Activated CD4-positive, alpha-beta T cell treated with anti-CD3 and anti-CD28 coated beads, Interleukin-2, amount 50 U/mL, for 4 hours (primary cell): ENCODE measurements around the gene PLXND1.
"Not testable (repeated sequence)": the region's sequence is repeated elsewhere in the genome, so short reads cannot be mapped to it uniquely, and the experiment has no call there.

Experiments used
- DNase-seq, 2 experiments: peaks; one replicate each; pipeline ENCODE4 v3.0.0-alpha.2; 2020

Gene PLXND1

GRCh38 chr3:129519896-129520715, 86.4 kb downstream of the PLXND1 start:
- no peak for DNase-seq

- no peak for DNase-seq
These were observed 87.0 kb downstream of the PLXND1 start for GRCh38 chr3:129519449-129519848.

- no peak for DNase-seq
These were observed 87.9 kb downstream of the PLXND1 start for GRCh38 chr3:129518581-129518980.

- DNase-seq = no peak
These were observed 88.4 kb downstream of the PLXND1 start for GRCh38 chr3:129518038-129518561.

- no peak for DNase-seq
These were observed 89.0 kb downstream of the PLXND1 start for GRCh38 chr3:129517516-129517915.

GRCh38 chr3:129515821-129516432, 90.5 kb downstream of the PLXND1 start:
- DNase-seq = not testable (repeated sequence)

- not testable (repeated sequence) for DNase-seq
These were observed 91.2 kb downstream of the PLXND1 start for GRCh38 chr3:129515108-129515820.

GRCh38 chr3:129514563-129514962, 91.9 kb downstream of the PLXND1 start:
- DNase-seq = no peak

- no peak for DNase-seq
These were observed 92.4 kb downstream of the PLXND1 start for GRCh38 chr3:129514110-129514509.

- no peak for DNase-seq
These were observed 92.8 kb downstream of the PLXND1 start for GRCh38 chr3:129513705-129514104.

- no peak for DNase-seq
These were observed 93.9 kb downstream of the PLXND1 start for GRCh38 chr3:129512595-129512994.

GRCh38 chr3:129507181-129507831, 99.2 kb downstream of the PLXND1 start:
- DNase-seq = no peak

- DNase-seq = no peak
These were observed 100.2 kb downstream of the PLXND1 start for GRCh38 chr3:129506231-129506742.

- DNase-seq = no peak
These were observed 101.1 kb downstream of the PLXND1 start for GRCh38 chr3:129505341-129505740.
